Neural cell (in vitro differentiated cells): ENCODE measurements around the gene LTK. TPM values are rescaled to one million over a fixed set of nuclear protein-coding genes. Genes with fewer than 3 reads are reported as not detected.

Source experiments
- H2AFZ ChIP-seq: fragments of 200-600, 300-800 bp; sonication (generic), shearing (Covaris generic); 2 replicates; pipeline ENCODE4 v1.6.0; 2014; ENCODE audit warnings: low read depth, mild to moderate bottlenecking, antibody characterized with exemption, low read length, moderate library complexity
- H3F3A ChIP-seq: fragments of 200-600 bp; shearing (Covaris generic); 2 replicates; pipeline ENCODE4 v1.6.1; 2016; ENCODE audit warnings: mild to moderate bottlenecking, moderate library complexity, mixed read lengths, antibody characterized with exemption, low read length; ENCODE audit not compliant: insufficient read depth, poor library complexity, severe bottlenecking
- H3K27ac ChIP-seq: fragments of 200-600, 300-800 bp; sonication (generic), shearing (Covaris generic); 2 replicates; pipeline ENCODE4 v1.5.1; 2014; ENCODE audit warnings: mild to moderate bottlenecking, low read length, moderate library complexity
- H3K27me3 ChIP-seq: fragments of 300-800, 200-600 bp; sonication (generic), shearing (Covaris generic); 2 replicates; pipeline ENCODE4 v1.6.0; 2014; ENCODE audit warnings: mild to moderate bottlenecking, low read depth, low read length, moderate library complexity; ENCODE audit not compliant: insufficient read depth
- H3K36me3 ChIP-seq: fragments of 300-800, 200-600 bp; sonication (generic), shearing (Covaris generic); 2 replicates; pipeline ENCODE4 v1.5.1; 2014; ENCODE audit warnings: mild to moderate bottlenecking, antibody characterized with exemption, low read length, moderate library complexity; ENCODE audit not compliant: insufficient read depth
- H3K4me2 ChIP-seq: fragments of 300-800, 200-600 bp; sonication (generic), shearing (Covaris generic); 2 replicates; pipeline ENCODE4 v1.6.0; 2014; ENCODE audit warnings: mild to moderate bottlenecking, low read length
- H3K4me3 ChIP-seq: fragments of 300-800, 200-600 bp; sonication (generic), shearing (Covaris generic); 2 replicates; pipeline ENCODE4 v1.5.1; 2014; ENCODE audit warnings: mild to moderate bottlenecking, low read length, moderate library complexity
- H3K79me2 ChIP-seq: fragments of 200-600 bp; shearing (Covaris generic); replicated peaks from 2 replicates; pipeline ENCODE4 v1.6.0; 2014; ENCODE audit warnings: mild to moderate bottlenecking, low read length, moderate library complexity; ENCODE audit not compliant: insufficient read depth
- H3K9ac ChIP-seq: fragments of 300-800, 200-600 bp; sonication (generic), shearing (Covaris generic); 2 replicates; pipeline ENCODE4 v1.6.1; 2016; ENCODE audit warnings: mild to moderate bottlenecking, low read length, mixed read lengths
- H3K9me2 ChIP-seq: fragments of 200-600 bp; shearing (Covaris generic); 2 replicates; pipeline ENCODE4 v1.6.1; 2016; ENCODE audit warnings: mild to moderate bottlenecking, low read length, mixed read lengths; ENCODE audit not compliant: insufficient read depth
- H3K9me3 ChIP-seq: fragments of 200-600, 300-800 bp; sonication (generic), shearing (Covaris generic); 2 replicates; pipeline ENCODE4 v1.6.1; 2016; ENCODE audit warnings: mild to moderate bottlenecking, mixed run types, low read length, moderate library complexity, mixed read lengths
- H4K20me1 ChIP-seq: fragments of 200-600 bp; shearing (Covaris generic); 2 replicates; pipeline ENCODE4 v1.6.1; 2016; ENCODE audit warnings: mild to moderate bottlenecking, mixed run types; ENCODE audit not compliant: insufficient read depth
- EP300 ChIP-seq: fragments of 450-650 bp; conservative IDR thresholded peaks from 2 replicates; pipeline ENCODE4 v1.6.1; 2014; ENCODE audit warnings: antibody characterized with exemption, mild to moderate bottlenecking, moderate library complexity; ENCODE audit not compliant: poor library complexity, severe bottlenecking
- EZH2 ChIP-seq: fragments of 200-600, 300-800 bp; shearing (Covaris generic), sonication (generic); IDR thresholded peaks from 2 replicates; pipeline ENCODE4 v1.6.1; 2014; ENCODE audit warnings: antibody characterized with exemption, low read length, borderline replicate concordance, mild to moderate bottlenecking; ENCODE audit not compliant: insufficient read depth, poor library complexity, severe bottlenecking
- MXI1 ChIP-seq: fragments of 450-650 bp; conservative IDR thresholded peaks from 2 replicates; pipeline ENCODE4 v1.6.1; 2014; ENCODE audit warnings: antibody characterized with exemption, mild to moderate bottlenecking; ENCODE audit not compliant: poor library complexity, severe bottlenecking
- POLR2AphosphoS5 ChIP-seq: IDR thresholded peaks from 2 replicates; pipeline ENCODE4 v1.6.1; 2012
- RAD21 ChIP-seq: fragments of 450-650 bp; conservative IDR thresholded peaks from 2 replicates; pipeline ENCODE4 v1.6.1; 2014; ENCODE audit warnings: antibody characterized with exemption, mild to moderate bottlenecking, moderate library complexity
- SMC3 ChIP-seq: fragments of 450-650 bp; conservative IDR thresholded peaks from 2 replicates; pipeline ENCODE4 v1.6.1; 2014; ENCODE audit warnings: antibody characterized with exemption, mild to moderate bottlenecking, moderate library complexity; ENCODE audit not compliant: poor library complexity
- TAF1 ChIP-seq: IDR thresholded peaks from 2 replicates; pipeline ENCODE4 v1.6.1; 2012; ENCODE audit warnings: low read depth
- polyA plus RNA-seq: library from polyadenylated mRNA; depleted of rRNA; stranded (reverse); fragments of >200 nt; gene quantifications from 2 replicates; pipeline ENCODE4 v1.2.3, GENCODE V29; 2014
- TF ChIP-seq, protein P1 (sequence below): fragments of 450-650 bp; IDR thresholded peaks from 2 replicates; pipeline ENCODE4 v1.5.1; 2014; ENCODE audit warnings: antibody characterized with exemption, mild to moderate bottlenecking, moderate library complexity; ENCODE audit not compliant: poor library complexity, severe bottlenecking
- TF ChIP-seq, protein P2 (sequence below): IDR thresholded peaks from 2 replicates; pipeline ENCODE4 v1.6.1; 2012; ENCODE audit warnings: borderline replicate concordance

Gene LTK
- polyA plus RNA-seq, 1 donor from 2014 or later: 0.28 TPM

DNA sequence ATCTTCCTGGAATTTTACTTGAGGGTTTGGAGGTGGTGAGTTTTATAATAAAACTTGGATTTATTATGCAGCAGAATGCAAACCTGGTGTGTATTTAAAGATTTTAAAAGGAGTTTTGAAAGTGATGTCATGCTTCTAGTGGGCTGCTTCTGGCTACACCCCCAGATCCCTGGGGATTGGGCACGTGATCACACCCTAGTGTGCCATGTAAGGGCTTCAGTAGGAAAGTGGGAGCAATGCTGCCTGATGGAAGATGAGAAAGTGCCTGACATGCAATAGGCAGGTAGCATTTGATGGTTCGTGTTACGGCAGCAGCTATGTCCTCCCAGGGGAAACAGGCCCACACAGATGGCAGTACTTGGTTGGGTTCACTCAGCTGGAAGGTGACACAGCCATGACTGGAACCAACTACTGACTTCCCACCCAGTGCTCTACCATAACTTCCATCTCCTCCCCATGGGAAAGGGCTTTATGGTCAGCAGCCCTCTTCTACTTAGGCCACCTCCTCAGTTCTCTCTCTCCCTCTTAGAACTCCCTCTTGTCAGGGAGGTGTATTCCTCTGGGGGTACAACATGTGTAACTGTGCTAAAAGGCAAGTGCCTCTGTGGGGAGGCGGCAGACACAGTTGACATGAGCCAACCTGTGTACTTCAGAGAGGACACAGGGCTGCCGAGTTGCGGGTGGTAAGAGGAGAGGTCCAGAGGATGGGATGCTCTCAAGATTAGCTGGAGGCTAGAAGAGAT, 14.3 kb downstream of the LTK start:
- Histone ChIP-seq H3K4me3 (no peak overlapping the region), H3K9me3 (no peaks in the 10 kb centered on the region), H3K9ac (no peak overlapping the region), H3F3A (no peaks in the 10 kb centered on the region), H2AFZ (no peak overlapping the region), H3K36me3 (no peaks in the 10 kb centered on the region), H3K27me3 (peaks cover 99% of the 10 kb centered on the region), H3K27ac (no peak overlapping the region), H3K9me2 (no peaks in the 10 kb centered on the region), H3K4me2 (no peak overlapping the region), H4K20me1 (no peaks in the 10 kb centered on the region), H3K79me2 (no peaks in the 10 kb centered on the region)
- TF ChIP-seq, protein P1, sequence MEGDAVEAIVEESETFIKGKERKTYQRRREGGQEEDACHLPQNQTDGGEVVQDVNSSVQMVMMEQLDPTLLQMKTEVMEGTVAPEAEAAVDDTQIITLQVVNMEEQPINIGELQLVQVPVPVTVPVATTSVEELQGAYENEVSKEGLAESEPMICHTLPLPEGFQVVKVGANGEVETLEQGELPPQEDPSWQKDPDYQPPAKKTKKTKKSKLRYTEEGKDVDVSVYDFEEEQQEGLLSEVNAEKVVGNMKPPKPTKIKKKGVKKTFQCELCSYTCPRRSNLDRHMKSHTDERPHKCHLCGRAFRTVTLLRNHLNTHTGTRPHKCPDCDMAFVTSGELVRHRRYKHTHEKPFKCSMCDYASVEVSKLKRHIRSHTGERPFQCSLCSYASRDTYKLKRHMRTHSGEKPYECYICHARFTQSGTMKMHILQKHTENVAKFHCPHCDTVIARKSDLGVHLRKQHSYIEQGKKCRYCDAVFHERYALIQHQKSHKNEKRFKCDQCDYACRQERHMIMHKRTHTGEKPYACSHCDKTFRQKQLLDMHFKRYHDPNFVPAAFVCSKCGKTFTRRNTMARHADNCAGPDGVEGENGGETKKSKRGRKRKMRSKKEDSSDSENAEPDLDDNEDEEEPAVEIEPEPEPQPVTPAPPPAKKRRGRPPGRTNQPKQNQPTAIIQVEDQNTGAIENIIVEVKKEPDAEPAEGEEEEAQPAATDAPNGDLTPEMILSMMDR: no peak
- TF ChIP-seq POLR2AphosphoS5: no peak
- TF ChIP-seq RAD21: no peak
- TF ChIP-seq SMC3: no peak
- TF ChIP-seq, protein P2, sequence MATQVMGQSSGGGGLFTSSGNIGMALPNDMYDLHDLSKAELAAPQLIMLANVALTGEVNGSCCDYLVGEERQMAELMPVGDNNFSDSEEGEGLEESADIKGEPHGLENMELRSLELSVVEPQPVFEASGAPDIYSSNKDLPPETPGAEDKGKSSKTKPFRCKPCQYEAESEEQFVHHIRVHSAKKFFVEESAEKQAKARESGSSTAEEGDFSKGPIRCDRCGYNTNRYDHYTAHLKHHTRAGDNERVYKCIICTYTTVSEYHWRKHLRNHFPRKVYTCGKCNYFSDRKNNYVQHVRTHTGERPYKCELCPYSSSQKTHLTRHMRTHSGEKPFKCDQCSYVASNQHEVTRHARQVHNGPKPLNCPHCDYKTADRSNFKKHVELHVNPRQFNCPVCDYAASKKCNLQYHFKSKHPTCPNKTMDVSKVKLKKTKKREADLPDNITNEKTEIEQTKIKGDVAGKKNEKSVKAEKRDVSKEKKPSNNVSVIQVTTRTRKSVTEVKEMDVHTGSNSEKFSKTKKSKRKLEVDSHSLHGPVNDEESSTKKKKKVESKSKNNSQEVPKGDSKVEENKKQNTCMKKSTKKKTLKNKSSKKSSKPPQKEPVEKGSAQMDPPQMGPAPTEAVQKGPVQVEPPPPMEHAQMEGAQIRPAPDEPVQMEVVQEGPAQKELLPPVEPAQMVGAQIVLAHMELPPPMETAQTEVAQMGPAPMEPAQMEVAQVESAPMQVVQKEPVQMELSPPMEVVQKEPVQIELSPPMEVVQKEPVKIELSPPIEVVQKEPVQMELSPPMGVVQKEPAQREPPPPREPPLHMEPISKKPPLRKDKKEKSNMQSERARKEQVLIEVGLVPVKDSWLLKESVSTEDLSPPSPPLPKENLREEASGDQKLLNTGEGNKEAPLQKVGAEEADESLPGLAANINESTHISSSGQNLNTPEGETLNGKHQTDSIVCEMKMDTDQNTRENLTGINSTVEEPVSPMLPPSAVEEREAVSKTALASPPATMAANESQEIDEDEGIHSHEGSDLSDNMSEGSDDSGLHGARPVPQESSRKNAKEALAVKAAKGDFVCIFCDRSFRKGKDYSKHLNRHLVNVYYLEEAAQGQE: no peak
- TF ChIP-seq MXI1: no peak
- TF ChIP-seq TAF1: no peak
- no peak for TF ChIP-seq EP300
- no peak for TF ChIP-seq EZH2

DNA sequence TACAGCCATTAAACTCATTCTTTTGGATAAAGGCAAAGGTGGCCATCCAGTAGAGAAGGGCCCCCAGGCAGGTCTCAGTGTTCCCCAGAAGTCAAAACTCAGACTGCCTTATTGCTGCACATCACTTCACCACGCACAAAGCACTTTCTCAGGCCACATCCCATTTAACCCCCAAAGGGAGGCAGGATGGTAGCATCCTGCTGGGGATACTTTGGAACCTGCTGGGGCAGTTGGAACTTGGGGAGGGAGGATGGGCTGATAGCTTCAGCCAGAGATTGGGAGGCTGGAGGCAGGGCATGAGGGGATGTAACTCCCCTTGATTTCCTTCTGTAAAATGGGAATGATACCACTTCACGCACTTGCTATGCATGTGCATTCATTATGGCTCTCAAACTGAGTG, 15.0 kb downstream of the LTK start:
- Histone ChIP-seq H3K9me3 (no peaks in the 10 kb centered on the region), H2AFZ (no peak overlapping the region), H4K20me1 (no peaks in the 10 kb centered on the region), H3K79me2 (no peaks in the 10 kb centered on the region), H3K4me2 (no peak overlapping the region), H3K27me3 (peaks cover 97% of the 10 kb centered on the region), H3K9me2 (no peaks in the 10 kb centered on the region), H3F3A (no peaks in the 10 kb centered on the region), H3K36me3 (no peaks in the 10 kb centered on the region), H3K9ac (no peak overlapping the region), H3K4me3 (no peak overlapping the region), H3K27ac (no peak overlapping the region)
- TF ChIP-seq EZH2 (no peak), SMC3 (no peak), EP300 (no peak), MXI1 (no peak), TAF1 (no peak)
- TF ChIP-seq, protein P2: no peak
- TF ChIP-seq, protein P1: no peak
